ENCODE measurements around the gene FICD. TPM values are rescaled to one million over a fixed set of nuclear protein-coding genes. Genes with fewer than 3 reads are reported as not detected.

FICD gene
- total and polyA plus RNA-seq, 2 experiments from 2014 or later = 3.5 to 3.6 TPM

- TF ChIP-seq, protein P1, sequence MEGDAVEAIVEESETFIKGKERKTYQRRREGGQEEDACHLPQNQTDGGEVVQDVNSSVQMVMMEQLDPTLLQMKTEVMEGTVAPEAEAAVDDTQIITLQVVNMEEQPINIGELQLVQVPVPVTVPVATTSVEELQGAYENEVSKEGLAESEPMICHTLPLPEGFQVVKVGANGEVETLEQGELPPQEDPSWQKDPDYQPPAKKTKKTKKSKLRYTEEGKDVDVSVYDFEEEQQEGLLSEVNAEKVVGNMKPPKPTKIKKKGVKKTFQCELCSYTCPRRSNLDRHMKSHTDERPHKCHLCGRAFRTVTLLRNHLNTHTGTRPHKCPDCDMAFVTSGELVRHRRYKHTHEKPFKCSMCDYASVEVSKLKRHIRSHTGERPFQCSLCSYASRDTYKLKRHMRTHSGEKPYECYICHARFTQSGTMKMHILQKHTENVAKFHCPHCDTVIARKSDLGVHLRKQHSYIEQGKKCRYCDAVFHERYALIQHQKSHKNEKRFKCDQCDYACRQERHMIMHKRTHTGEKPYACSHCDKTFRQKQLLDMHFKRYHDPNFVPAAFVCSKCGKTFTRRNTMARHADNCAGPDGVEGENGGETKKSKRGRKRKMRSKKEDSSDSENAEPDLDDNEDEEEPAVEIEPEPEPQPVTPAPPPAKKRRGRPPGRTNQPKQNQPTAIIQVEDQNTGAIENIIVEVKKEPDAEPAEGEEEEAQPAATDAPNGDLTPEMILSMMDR (IDR thresholded peaks at IDR 0.05; ENCODE audit: low read depth, low read length) = no peak
- H3K27me3 ChIP-seq = no peaks in the 10 kb centered on the region
- no peak overlapping the region for H3K4me3 ChIP-seq
- peaks cover 53% of the 10 kb centered on the region for H3K36me3 ChIP-seq
- peak in 1 of 2 donors; percentile 76 for DNase-seq (ENCODE audit: low read depth in 1 of 2, low spot score in 1 of 2)
- no peak overlapping the region for H3K27ac ChIP-seq
- H3K4me1 ChIP-seq (ENCODE audit: low read depth) = no peaks in the 10 kb centered on the region
- H3K9me3 ChIP-seq (ENCODE audit: low read depth) = no peaks in the 10 kb centered on the region
These were observed 50.9 kb downstream of the FICD start for GRCh38 chr12:108565976-108566375.

GRCh38 chr12:108566452-108566851 lies 51.4 kb downstream of the FICD start:
- Histone ChIP-seq H3K4me3 (no peak overlapping the region), H3K4me1 (ENCODE audit: low read depth) (no peaks in the 10 kb centered on the region), H3K36me3 (peaks cover 53% of the 10 kb centered on the region), H3K27me3 (no peaks in the 10 kb centered on the region), H3K27ac (no peak overlapping the region), H3K9me3 (ENCODE audit: low read depth) (no peaks in the 10 kb centered on the region)
- DNase-seq (ENCODE audit: low read depth in 1 of 2, low spot score in 1 of 2) = no peak
- TF ChIP-seq, protein P1 (IDR thresholded peaks at IDR 0.05; ENCODE audit: low read depth, low read length) = no peak

- H3K27me3 ChIP-seq = no peaks in the 10 kb centered on the region
- no peak overlapping the region for H3K4me3 ChIP-seq
- no peaks in the 10 kb centered on the region for H3K4me1 ChIP-seq (ENCODE audit: low read depth)
- TF ChIP-seq, protein P1 (IDR thresholded peaks at IDR 0.05; ENCODE audit: low read depth, low read length) = no peak
- H3K36me3 ChIP-seq = peaks cover 53% of the 10 kb centered on the region
- peak overlapping the region; percentile 45 for H3K27ac ChIP-seq
- DNase-seq (ENCODE audit: low read depth in 1 of 2, low spot score in 1 of 2) = peak in 1 of 2 donors; percentile 15
- H3K9me3 ChIP-seq (ENCODE audit: low read depth) = no peaks in the 10 kb centered on the region
These were observed 52.6 kb downstream of the FICD start for GRCh38 chr12:108567406-108568337.

DNA sequence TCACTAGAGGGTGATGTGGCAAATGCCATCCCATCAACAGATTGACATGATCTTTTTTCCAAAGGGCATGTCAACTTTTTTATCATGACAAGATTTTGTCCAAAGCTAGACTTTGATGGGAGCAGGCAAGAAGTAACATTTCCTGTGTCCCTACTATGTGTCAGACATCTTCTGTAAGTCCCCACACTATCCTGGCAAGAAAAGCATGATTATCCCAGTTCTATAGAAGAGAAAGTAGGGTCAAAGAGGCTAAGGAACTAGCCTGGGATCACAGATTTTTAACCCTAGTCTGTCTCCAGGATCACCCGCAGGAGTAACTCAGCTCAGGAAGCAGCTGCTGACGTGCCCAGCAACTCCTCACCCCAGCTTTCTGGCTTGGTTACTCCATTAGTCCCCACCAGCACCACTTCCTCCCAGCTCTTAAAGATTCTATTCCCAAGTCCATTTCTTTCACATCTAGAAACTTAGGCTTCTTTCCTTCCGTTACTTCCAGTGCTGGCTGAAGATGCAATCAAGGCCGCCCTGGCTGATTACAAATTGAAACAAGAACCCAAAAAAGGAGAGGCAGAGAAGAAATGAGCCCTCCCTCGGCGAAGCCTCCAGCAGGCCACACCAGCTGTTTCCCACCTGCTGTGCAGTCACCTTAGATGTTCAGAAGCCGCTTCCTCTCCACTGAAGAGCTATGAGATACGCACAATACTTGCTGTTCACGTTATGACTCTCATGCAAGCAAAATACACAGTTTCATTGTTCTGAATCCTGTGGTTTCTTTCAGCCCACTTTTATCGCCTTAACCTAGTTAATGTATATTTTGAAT lies 53.5 kb downstream of the FICD start:
- Histone ChIP-seq H3K27ac (peak overlapping the region; percentile 45), H3K36me3 (peaks cover 53% of the 10 kb centered on the region), H3K4me3 (no peak overlapping the region), H3K27me3 (no peaks in the 10 kb centered on the region), H3K4me1 (ENCODE audit: low read depth) (no peaks in the 10 kb centered on the region), H3K9me3 (ENCODE audit: low read depth) (no peaks in the 10 kb centered on the region)
- TF ChIP-seq, protein P1 (IDR thresholded peaks at IDR 0.05; ENCODE audit: low read depth, low read length) = no peak
- no peak for DNase-seq (ENCODE audit: low read depth in 1 of 2, low spot score in 1 of 2)

Other genes starting within 250 kb of the FICD start
- gene CMKLR1, start 176.0 kb upstream of the FICD start, total RNA-seq = not detected in 2 replicates
- gene CMKLR1, start 176.0 kb upstream of the FICD start, polyA plus RNA-seq = 0.06 TPM in 1 of 2 replicates, not detected in the other
- 75.9 and 145 TPM in 2 replicates for gene SART3, start 45.9 kb downstream of the FICD start, total RNA-seq
- gene SART3, start 45.9 kb downstream of the FICD start, polyA plus RNA-seq = 23.2 and 36.5 TPM in 2 replicates
- gene ISCU, start 47.3 kb downstream of the FICD start, total RNA-seq = 90.0 and 97.5 TPM in 2 replicates
- 136 and 158 TPM in 2 replicates for gene ISCU, start 47.3 kb downstream of the FICD start, polyA plus RNA-seq
- 0.48 and 1.7 TPM in 2 replicates for gene TMEM119, start 82.8 kb downstream of the FICD start, total RNA-seq
- 0.21 and 1.5 TPM in 2 replicates for gene TMEM119, start 82.8 kb downstream of the FICD start, polyA plus RNA-seq
- gene SELPLG, start 118.6 kb downstream of the FICD start, total RNA-seq = 1.4 and 2.9 TPM in 2 replicates
- 2.7 and 3.5 TPM in 2 replicates for gene SELPLG, start 118.6 kb downstream of the FICD start, polyA plus RNA-seq
- 48.0 and 65.4 TPM in 2 replicates for gene CORO1C, start 216.2 kb downstream of the FICD start, total RNA-seq
- 67.5 and 72.5 TPM in 2 replicates for gene CORO1C, start 216.2 kb downstream of the FICD start, polyA plus RNA-seq